DND-41 (cell line): ENCODE results near the gene HACL1.

ENCODE experiments used
- ATAC-seq: fragments of 200-7000 bp; cut with Tn5 transposase; 3 replicates; pipeline ENCODE4 v1.9.1; 2021; ENCODE audit warnings: low read depth; ENCODE audit not compliant: insufficient read depth
- DNase-seq: peaks from one replicate; pipeline ENCODE4 v3.0.0-alpha.2; 2020
- H2AFZ ChIP-seq: 2 replicates; pipeline ENCODE4 v1.6.0; 2012; ENCODE audit warnings: low read depth, low read length
- H3K27ac ChIP-seq: 2 replicates; pipeline ENCODE4 v1.5.1; 2012; ENCODE audit warnings: low read length, inconsistent platforms
- H3K27me3 ChIP-seq: fragments of 200-600 bp; sonication (generic); 2 replicates; pipeline ENCODE4 v1.6.0; 2012; ENCODE audit warnings: low read length, mild to moderate bottlenecking, inconsistent platforms; ENCODE audit not compliant: insufficient read depth, poor library complexity
- H3K36me3 ChIP-seq: 2 replicates; pipeline ENCODE4 v1.5.1; 2012; ENCODE audit warnings: low read length, inconsistent platforms; ENCODE audit not compliant: insufficient read depth
- H3K4me1 ChIP-seq: 2 replicates; pipeline ENCODE4 v1.5.1; 2012; ENCODE audit warnings: mild to moderate bottlenecking, low read length; ENCODE audit not compliant: insufficient read depth
- H3K4me2 ChIP-seq: 2 replicates; pipeline ENCODE4 v1.6.0; 2012; ENCODE audit warnings: mild to moderate bottlenecking, moderate library complexity, low read length, inconsistent platforms; ENCODE audit not compliant: insufficient read depth
- H3K4me3 ChIP-seq, 2 experiments: fragments of 200-600 bp in 1 of 2; shearing (Covaris generic) in 1 of 2; 2 replicates each; pipeline ENCODE4 v1.5.1; 2012 to 2016; ENCODE audit warnings: inconsistent platforms in 2 of 2, low read length in 2 of 2, mild to moderate bottlenecking in 2 of 2, low read depth in 1 of 2, moderate library complexity in 1 of 2
- H3K79me2 ChIP-seq: 2 replicates; pipeline ENCODE4 v1.6.0; 2012; ENCODE audit warnings: low read length, inconsistent platforms; ENCODE audit not compliant: insufficient read depth
- H3K9ac ChIP-seq: 2 replicates; pipeline ENCODE4 v1.6.0; 2012; ENCODE audit warnings: low read depth, mild to moderate bottlenecking, inconsistent platforms, low read length, moderate library complexity
- H3K9me3 ChIP-seq: 2 replicates; pipeline ENCODE4 v1.5.1; 2012; ENCODE audit warnings: low read length, moderate library complexity, mild to moderate bottlenecking, inconsistent platforms; ENCODE audit not compliant: insufficient read depth, severe bottlenecking
- H4K20me1 ChIP-seq: 2 replicates; pipeline ENCODE4 v1.6.0; 2012; ENCODE audit warnings: low read length; ENCODE audit not compliant: insufficient read depth
- EZH2 ChIP-seq: IDR thresholded peaks from 3 replicates; pipeline ENCODE4 v1.6.1; 2012; ENCODE audit warnings: borderline replicate concordance, low read depth, mild to moderate bottlenecking, moderate library complexity, low read length, inconsistent platforms; ENCODE audit not compliant: severe bottlenecking
- TF ChIP-seq, protein P1 (sequence below): IDR thresholded peaks from 2 replicates; pipeline ENCODE4 v1.5.1; 2012; ENCODE audit warnings: borderline replicate concordance, low read length, moderate library complexity, mild to moderate bottlenecking; ENCODE audit not compliant: poor library complexity, severe bottlenecking; ENCODE audit errors: extremely low read depth

HACL1 gene

GRCh38 chr3:15647611-15648167 lies 46.3 kb upstream of the HACL1 start:
- Histone ChIP-seq H3K36me3 (no peaks in the 10 kb centered on the region), H3K9ac (peak overlapping the region; percentile 50), H3K4me1 (peaks cover 58% of the 10 kb centered on the region), H3K27me3 (no peaks in the 10 kb centered on the region), H2AFZ (no peak overlapping the region), H3K79me2 (no peaks in the 10 kb centered on the region), H4K20me1 (no peaks in the 10 kb centered on the region), H3K9me3 (no peaks in the 10 kb centered on the region), H3K27ac (peak overlapping the region; percentile 92), H3K4me3 (peak overlapping the region in 1 of 2 experiments; percentile 36; a peak in 2 of 4 replicates), H3K4me2 (peak overlapping the region; percentile 61)
- ATAC-seq (peak; percentile 94), DNase-seq (peak; percentile 91)
- no peak for TF ChIP-seq EZH2
- TF ChIP-seq, protein P1, sequence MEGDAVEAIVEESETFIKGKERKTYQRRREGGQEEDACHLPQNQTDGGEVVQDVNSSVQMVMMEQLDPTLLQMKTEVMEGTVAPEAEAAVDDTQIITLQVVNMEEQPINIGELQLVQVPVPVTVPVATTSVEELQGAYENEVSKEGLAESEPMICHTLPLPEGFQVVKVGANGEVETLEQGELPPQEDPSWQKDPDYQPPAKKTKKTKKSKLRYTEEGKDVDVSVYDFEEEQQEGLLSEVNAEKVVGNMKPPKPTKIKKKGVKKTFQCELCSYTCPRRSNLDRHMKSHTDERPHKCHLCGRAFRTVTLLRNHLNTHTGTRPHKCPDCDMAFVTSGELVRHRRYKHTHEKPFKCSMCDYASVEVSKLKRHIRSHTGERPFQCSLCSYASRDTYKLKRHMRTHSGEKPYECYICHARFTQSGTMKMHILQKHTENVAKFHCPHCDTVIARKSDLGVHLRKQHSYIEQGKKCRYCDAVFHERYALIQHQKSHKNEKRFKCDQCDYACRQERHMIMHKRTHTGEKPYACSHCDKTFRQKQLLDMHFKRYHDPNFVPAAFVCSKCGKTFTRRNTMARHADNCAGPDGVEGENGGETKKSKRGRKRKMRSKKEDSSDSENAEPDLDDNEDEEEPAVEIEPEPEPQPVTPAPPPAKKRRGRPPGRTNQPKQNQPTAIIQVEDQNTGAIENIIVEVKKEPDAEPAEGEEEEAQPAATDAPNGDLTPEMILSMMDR: no peak

DNA sequence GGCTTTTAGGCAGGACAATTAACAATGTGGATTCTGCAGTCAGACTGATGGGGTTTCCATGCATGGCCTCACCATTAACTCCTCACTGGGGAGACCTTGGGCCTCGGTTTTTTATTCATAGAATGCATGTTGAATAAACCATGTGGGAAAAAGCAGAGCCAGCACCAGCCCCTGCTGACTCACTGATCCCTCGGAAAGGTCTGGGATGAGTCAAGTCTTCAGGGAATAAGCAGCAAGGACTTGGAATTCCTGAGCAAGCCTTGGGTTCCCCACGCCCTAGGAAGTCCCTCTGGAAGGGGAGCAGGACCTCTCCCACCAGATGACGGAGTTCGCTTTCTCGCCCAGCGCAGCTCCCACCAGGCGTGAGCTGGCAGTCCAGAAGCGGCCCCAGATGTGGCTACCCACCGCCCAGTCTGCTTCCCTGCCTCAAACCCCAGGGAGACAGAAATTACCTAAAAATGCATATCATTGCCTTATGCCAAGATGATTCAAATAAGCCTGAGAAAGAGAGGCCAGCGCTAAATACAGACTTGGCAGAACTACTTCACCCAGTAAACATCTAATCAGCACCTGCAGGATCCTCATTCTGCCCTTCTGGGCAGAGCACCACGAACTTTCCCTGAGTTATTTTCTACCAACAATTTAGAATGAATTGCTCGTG lies 45.6 kb upstream of the HACL1 start:
- Histone ChIP-seq H3K27ac (peak overlapping the region; percentile 92), H2AFZ (no peak overlapping the region), H3K9me3 (no peaks in the 10 kb centered on the region), H3K9ac (peak overlapping the region; percentile 50), H3K4me3 (peak overlapping the region in 1 of 2 experiments; percentile 36; a peak in 2 of 4 replicates), H4K20me1 (no peaks in the 10 kb centered on the region), H3K4me2 (peak overlapping the region; percentile 61), H3K27me3 (no peaks in the 10 kb centered on the region), H3K4me1 (peaks cover 58% of the 10 kb centered on the region), H3K79me2 (no peaks in the 10 kb centered on the region), H3K36me3 (no peaks in the 10 kb centered on the region)
- TF ChIP-seq EZH2: no peak
- TF ChIP-seq, protein P1: no peak
- ATAC-seq (peak; percentile 59), DNase-seq (peak; percentile 62)

- H3K9ac ChIP-seq: peak overlapping the region; percentile 50
- TF ChIP-seq EZH2: no peak
- TF ChIP-seq, protein P1: no peak
- ATAC-seq: no peak
- no peaks in the 10 kb centered on the region for H4K20me1 ChIP-seq
- DNase-seq: no peak
- peaks cover 66% of the 10 kb centered on the region for H3K4me1 ChIP-seq
- H2AFZ ChIP-seq: no peak overlapping the region
- no peaks in the 10 kb centered on the region for H3K79me2 ChIP-seq
- no peak overlapping the region for H3K4me3 ChIP-seq
- peak overlapping the region; percentile 92 for H3K27ac ChIP-seq
- no peaks in the 10 kb centered on the region for H3K36me3 ChIP-seq
- H3K27me3 ChIP-seq: no peaks in the 10 kb centered on the region
- peak overlapping the region; percentile 61 for H3K4me2 ChIP-seq
- H3K9me3 ChIP-seq: no peaks in the 10 kb centered on the region
Measured at GRCh38 chr3:15645740-15646501, 44.6 kb upstream of the HACL1 start.
